DND-41 (cell line): ENCODE results near the gene RNU6-1.

ENCODE experiments used
- ATAC-seq: fragments of 200-7000 bp; cut with Tn5 transposase; 3 replicates; pipeline ENCODE4 v1.9.1; 2021; ENCODE audit warnings: low read depth; ENCODE audit not compliant: insufficient read depth
- DNase-seq: peaks from one replicate; pipeline ENCODE4 v3.0.0-alpha.2; 2020
- H2AFZ ChIP-seq: 2 replicates; pipeline ENCODE4 v1.6.0; 2012; ENCODE audit warnings: low read depth, low read length
- H3K27ac ChIP-seq: 2 replicates; pipeline ENCODE4 v1.5.1; 2012; ENCODE audit warnings: low read length, inconsistent platforms
- H3K27me3 ChIP-seq: fragments of 200-600 bp; sonication (generic); 2 replicates; pipeline ENCODE4 v1.6.0; 2012; ENCODE audit warnings: low read length, mild to moderate bottlenecking, inconsistent platforms; ENCODE audit not compliant: insufficient read depth, poor library complexity
- H3K36me3 ChIP-seq: 2 replicates; pipeline ENCODE4 v1.5.1; 2012; ENCODE audit warnings: low read length, inconsistent platforms; ENCODE audit not compliant: insufficient read depth
- H3K4me1 ChIP-seq: 2 replicates; pipeline ENCODE4 v1.5.1; 2012; ENCODE audit warnings: mild to moderate bottlenecking, low read length; ENCODE audit not compliant: insufficient read depth
- H3K4me2 ChIP-seq: 2 replicates; pipeline ENCODE4 v1.6.0; 2012; ENCODE audit warnings: mild to moderate bottlenecking, moderate library complexity, low read length, inconsistent platforms; ENCODE audit not compliant: insufficient read depth
- H3K4me3 ChIP-seq, 2 experiments: fragments of 200-600 bp in 1 of 2; shearing (Covaris generic) in 1 of 2; 2 replicates each; pipeline ENCODE4 v1.5.1; 2012 to 2016; ENCODE audit warnings: inconsistent platforms in 2 of 2, low read length in 2 of 2, mild to moderate bottlenecking in 2 of 2, low read depth in 1 of 2, moderate library complexity in 1 of 2
- H3K79me2 ChIP-seq: 2 replicates; pipeline ENCODE4 v1.6.0; 2012; ENCODE audit warnings: low read length, inconsistent platforms; ENCODE audit not compliant: insufficient read depth
- H3K9ac ChIP-seq: 2 replicates; pipeline ENCODE4 v1.6.0; 2012; ENCODE audit warnings: low read depth, mild to moderate bottlenecking, inconsistent platforms, low read length, moderate library complexity
- H3K9me3 ChIP-seq: 2 replicates; pipeline ENCODE4 v1.5.1; 2012; ENCODE audit warnings: low read length, moderate library complexity, mild to moderate bottlenecking, inconsistent platforms; ENCODE audit not compliant: insufficient read depth, severe bottlenecking
- H4K20me1 ChIP-seq: 2 replicates; pipeline ENCODE4 v1.6.0; 2012; ENCODE audit warnings: low read length; ENCODE audit not compliant: insufficient read depth
- CTCF ChIP-seq: IDR thresholded peaks from 2 replicates; pipeline ENCODE4 v1.5.1; 2012; ENCODE audit warnings: borderline replicate concordance, low read length, moderate library complexity, mild to moderate bottlenecking; ENCODE audit not compliant: poor library complexity, severe bottlenecking; ENCODE audit errors: extremely low read depth
- EZH2 ChIP-seq: IDR thresholded peaks from 3 replicates; pipeline ENCODE4 v1.6.1; 2012; ENCODE audit warnings: borderline replicate concordance, low read depth, mild to moderate bottlenecking, moderate library complexity, low read length, inconsistent platforms; ENCODE audit not compliant: severe bottlenecking

The RNU6-1 gene

GRCh38 chr15:67792250-67792942 is 47.4 kb downstream of the RNU6-1 start:
- Histone ChIP-seq H3K9me3 (peaks cover 4% of the 10 kb centered on the region), H3K4me3 (no peak overlapping the region), H3K79me2 (no peaks in the 10 kb centered on the region), H3K27me3 (no peaks in the 10 kb centered on the region), H3K27ac (no peak overlapping the region), H3K4me2 (no peak overlapping the region), H4K20me1 (no peaks in the 10 kb centered on the region), H3K4me1 (peaks cover 26% of the 10 kb centered on the region), H3K9ac (no peak overlapping the region), H3K36me3 (0 out of 2 replicates have a peak, but pooled peaks cover 3% of the 10 kb centered on the region), H2AFZ (no peak overlapping the region)
- no peak for TF ChIP-seq EZH2
- TF ChIP-seq CTCF = no peak
- ATAC-seq = no peak
- no peak for DNase-seq

- Histone ChIP-seq H3K9me3 (peaks cover 4% of the 10 kb centered on the region), H3K27ac (no peak overlapping the region), H3K79me2 (no peaks in the 10 kb centered on the region), H4K20me1 (no peaks in the 10 kb centered on the region), H3K36me3 (0 out of 2 replicates have a peak, but pooled peaks cover 3% of the 10 kb centered on the region), H3K4me3 (no peak overlapping the region), H2AFZ (no peak overlapping the region), H3K4me1 (peaks cover 25% of the 10 kb centered on the region), H3K4me2 (no peak overlapping the region), H3K9ac (no peak overlapping the region), H3K27me3 (no peaks in the 10 kb centered on the region)
- no peak for DNase-seq
- TF ChIP-seq EZH2 (no peak), CTCF (no peak)
- ATAC-seq = no peak
Observed at GRCh38 chr15:67790610-67791319, 49.1 kb downstream of the RNU6-1 start.
